ENCODE results near the gene VTA1. TPM values are rescaled to one million over a fixed set of nuclear protein-coding genes. Genes with fewer than 3 reads are reported as not detected.
"Not testable (repeated sequence)": the region's sequence is repeated elsewhere in the genome, so short reads cannot be mapped to it uniquely, and the experiment has no call there.

Gene VTA1
- total RNA-seq, 1 experiment from 2014 or later = 83.5 TPM

DNA sequence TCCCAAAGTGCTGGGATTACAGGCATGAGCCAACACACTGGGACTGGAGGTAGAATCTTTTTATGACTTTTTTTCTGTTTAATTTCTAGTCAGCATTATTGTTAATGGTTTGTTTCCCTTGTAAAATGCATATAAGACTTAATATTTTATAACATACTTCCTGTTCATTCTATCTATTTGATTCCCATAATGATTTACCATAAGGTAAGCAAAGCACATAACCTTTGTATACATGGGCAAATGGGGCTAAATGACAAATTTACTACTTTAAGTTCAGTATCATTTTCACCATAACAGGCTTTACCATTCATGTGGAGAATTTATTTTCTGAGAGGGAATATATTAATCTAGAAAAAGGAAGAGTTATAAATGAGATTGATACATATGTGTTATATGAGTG lies 24.3 kb downstream of the VTA1 start:
- DNase-seq (ENCODE audit: low read depth) = no peak

DNA sequence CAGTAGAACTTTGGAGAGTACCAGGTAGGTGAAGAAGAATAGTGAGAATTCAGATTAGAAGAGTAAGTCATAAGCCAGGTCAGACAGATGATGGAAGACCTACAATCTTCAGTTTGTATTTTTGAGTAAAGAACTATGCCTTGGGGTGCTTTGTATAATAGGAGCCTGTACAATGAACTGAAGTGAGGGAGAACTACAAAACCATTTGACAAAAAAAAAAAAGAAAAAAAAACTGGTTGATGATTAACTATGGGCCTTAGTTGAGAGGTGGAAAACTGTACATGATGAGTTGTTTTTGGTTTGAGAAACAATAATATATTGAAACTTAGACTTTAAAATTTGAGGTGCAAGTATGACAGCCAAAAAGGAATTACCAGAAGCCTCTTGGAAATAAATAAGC lies 25.7 kb downstream of the VTA1 start:
- DNase-seq (ENCODE audit: low read depth) = no peak

DNA sequence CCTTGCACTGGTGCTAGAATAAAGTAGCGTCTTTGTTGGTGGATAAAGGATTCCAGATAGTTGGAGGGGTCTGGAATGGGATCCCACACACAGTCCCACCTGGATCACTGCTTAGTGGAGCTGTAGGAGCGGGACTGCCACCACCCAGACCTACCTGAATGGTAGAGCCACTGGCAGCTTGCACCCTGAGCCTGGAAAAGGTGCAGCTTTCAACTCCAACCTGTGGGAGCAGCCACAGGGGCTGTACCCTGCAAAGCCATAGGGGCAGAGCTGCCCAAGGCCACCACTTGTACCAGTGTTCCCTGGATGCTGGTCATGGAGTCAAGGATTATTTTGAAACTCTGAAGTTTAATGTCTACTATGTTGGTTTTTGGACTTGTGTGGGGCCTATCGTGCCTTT lies 26.9 kb downstream of the VTA1 start:
- DNase-seq (ENCODE audit: low read depth) = no peak

DNA sequence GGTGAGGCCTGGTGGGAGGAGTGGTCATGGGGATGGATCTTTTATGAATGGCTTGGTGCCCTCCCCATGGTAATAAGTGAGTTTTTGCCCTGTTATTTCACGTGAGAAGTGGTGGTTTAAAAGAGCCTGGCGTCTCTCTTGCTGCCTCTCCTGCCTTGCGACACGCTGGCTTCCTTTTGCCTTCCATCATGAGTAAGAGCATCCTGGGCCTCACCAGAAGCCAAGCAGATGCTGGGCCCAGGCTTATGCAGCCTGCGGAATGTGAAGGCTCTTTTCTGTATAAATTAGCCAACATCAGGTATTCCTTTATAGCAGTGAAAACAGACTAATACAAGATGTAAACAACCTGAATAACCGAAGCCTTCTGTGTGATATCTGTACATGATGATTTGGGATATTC lies 27.6 kb downstream of the VTA1 start:
- no peak for DNase-seq (ENCODE audit: low read depth)

DNA sequence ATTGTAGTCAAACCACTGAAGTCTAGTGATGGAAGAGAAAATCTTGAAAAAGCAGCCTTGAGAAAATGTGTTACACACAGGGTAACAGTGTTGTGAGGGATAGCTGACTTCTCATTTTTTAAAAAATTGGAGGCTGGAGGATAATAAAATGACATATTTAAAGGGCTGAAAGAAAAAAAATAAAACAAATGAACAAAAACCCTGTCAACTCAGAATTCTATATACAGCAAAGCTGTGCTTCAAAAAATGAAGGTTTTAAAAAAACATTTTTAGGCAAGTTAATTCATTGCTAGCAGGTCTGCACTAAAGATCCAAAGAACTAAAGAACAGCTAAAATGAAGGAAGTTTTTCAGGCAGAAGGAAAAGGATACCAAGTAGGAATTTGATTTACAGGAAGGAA lies 31.1 kb downstream of the VTA1 start:
- DNase-seq (ENCODE audit: low read depth) = no peak

DNA sequence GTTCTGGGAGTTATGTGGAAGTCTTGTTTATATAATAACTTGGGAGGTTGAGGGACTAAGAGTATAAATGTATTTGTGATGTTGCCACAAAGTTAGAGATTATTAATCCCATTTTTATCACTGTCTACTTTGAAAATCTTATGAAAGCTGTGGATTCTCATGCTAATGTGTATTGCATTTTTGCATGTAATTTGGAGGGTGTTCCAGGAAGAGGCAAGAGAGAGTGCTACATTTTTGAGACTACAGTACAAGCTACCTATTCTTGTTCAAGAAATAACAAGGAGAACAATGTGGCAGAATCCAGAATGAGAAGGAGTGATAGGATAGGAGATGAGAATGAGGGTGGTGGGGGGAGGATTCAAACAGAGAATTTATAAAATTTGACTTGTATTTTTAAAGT lies 34.9 kb downstream of the VTA1 start:
- DNase-seq (ENCODE audit: low read depth) = no peak

DNA sequence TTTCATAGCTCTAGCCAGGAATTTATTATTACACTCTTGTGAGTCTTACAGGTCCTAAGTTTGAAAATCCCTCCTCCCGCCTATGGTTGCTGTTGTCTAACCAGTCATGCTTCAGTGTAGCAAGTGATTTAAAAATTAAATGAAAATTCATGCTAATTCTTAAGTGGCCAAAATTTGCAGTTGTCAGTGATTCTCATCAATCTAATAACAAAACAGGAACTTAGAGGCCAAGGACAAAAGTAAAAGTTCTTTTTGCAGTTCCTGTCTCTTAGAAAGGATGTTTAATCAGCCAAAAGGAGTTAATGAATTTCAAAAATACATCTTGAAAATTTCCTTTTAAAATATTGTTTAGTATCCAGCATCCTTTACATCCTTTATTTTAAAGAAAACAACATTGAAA lies 36.3 kb downstream of the VTA1 start:
- DNase-seq (ENCODE audit: low read depth) = no peak

DNA sequence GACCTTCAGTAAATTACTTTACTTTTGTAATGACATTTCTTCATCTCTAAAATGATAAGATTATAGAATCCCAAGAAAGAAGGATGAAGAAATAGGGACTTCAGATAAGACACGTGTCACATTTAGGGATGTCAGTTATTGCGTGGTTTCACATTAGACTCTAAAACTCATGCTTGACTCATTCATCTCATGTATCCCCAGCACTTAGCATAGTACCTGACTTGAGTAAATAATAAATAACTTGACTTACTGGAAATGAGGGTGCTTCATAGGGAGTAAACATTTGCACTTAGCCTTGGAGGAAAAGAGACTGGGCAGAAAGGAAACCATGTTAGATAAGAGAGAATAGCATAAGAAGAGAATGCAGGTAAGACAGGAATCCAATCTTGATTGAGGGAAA lies 37.2 kb downstream of the VTA1 start:
- DNase-seq (ENCODE audit: low read depth) = no peak

DNA sequence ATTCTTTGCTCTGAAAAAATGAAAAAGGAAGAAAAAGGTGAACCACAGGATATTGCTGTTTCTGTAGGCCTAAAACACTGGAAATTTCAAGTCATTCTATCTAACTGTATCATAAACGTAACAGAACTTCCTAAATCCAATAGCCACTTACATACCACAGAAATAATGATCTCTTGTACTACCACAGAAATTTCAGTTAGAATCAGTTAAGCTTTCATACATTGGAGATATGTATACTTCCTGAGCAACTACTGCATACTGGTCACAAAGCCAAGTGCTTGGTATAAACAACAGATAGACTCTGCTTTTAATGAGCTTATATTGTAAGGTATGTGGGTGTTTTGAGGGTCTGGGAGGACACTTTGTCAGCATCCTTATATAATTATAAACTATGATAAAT lies 38.6 kb downstream of the VTA1 start:
- no peak for DNase-seq (ENCODE audit: low read depth)

DNA sequence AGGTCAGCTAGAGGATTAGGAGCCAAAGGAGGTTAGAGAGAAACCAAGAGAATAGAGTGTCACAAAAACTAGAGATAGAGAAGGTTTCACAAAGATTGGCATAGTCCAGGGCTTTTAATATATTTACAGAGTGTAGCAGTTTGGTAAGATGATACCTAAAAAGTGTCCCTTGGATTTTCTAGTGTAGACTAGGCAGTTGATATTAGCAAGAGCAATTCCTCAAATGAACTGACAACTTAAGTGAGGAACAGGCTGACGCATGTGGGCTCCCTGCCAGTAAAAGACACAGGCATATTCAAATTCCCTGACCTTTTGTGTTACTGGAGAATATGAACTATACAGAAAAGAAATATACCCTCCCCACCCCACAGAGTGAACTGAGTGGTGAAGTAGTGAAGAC lies 40.1 kb downstream of the VTA1 start:
- DNase-seq (ENCODE audit: low read depth) = peak; percentile 3

DNA sequence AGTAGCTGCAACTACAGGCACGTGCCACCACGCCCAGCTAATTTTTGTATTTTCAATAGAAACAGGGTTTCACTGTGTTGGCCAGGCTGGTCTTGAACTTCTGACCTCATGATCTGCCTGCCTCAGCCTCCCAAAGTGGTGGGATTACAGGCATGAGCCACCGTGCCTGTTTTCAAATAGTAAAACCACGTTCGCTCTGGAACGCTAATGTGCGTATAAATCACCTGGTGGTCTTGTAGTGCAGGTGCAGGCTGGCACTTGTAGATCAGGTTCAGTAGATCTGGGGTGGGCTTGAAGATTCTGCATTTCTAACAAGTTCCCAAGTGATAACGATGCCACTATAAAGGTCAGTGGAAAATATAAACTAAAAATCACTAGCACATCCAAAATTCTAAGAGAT lies 41.3 kb downstream of the VTA1 start:
- DNase-seq (ENCODE audit: low read depth) = not testable (repeated sequence)

DNA sequence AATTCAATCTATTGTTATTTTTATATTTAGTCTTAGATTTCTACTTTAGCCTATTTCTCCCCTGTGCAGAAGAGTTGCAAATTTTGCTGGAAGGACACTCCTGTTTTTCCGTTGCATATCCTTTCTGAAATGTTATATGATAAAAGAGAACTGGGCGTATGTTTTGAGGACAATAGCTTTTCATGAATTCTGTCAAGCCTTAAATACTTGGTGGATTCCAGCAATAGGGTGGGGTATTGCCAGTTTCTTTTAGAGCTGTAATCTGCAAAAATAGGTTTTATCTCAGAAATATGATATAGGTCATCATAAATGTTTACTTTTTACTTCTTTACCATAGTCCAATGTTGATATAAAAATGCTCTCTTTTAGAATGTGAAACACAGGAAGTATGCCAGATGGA lies 42.0 kb downstream of the VTA1 start:
- no peak for DNase-seq (ENCODE audit: low read depth)

DNA sequence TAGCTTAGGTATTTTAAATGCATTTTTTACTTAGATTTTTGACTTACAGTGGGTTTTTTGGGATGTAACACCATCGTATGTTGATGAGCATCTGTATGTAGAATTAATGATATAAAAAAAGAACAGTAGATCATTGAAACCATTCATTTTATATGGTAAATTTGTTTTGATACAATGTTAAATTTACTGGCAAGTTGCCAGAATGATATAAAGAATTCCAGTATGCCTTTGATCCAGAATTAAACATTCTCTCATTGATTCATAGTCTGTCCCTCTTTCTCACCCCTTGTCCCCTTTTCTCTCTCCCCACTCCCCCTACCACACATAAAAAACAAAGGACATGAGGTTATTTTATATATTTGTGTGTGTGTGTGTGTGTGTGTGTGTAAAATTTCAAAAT lies 45.3 kb downstream of the VTA1 start:
- DNase-seq (ENCODE audit: low read depth) = no peak

DNA sequence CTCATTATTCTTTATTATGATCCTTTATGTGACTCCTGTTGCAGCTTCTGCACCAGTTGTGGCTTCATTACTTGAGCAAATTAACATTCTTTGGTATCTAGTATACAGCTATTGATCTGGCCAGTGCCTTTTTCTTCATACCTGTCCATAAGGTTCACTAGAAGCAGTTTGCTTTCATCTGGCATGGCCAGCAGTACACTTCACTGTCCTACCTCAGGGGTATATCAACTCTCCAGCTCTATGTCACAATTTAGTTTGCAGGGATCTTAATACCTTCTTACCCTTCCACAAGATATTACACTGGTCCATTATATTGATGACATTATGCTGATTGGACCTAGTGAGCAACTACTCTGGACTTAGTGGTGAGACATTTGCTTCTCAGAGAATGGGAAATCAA lies 46.6 kb downstream of the VTA1 start:
- no peak for DNase-seq (ENCODE audit: low read depth)

DNA sequence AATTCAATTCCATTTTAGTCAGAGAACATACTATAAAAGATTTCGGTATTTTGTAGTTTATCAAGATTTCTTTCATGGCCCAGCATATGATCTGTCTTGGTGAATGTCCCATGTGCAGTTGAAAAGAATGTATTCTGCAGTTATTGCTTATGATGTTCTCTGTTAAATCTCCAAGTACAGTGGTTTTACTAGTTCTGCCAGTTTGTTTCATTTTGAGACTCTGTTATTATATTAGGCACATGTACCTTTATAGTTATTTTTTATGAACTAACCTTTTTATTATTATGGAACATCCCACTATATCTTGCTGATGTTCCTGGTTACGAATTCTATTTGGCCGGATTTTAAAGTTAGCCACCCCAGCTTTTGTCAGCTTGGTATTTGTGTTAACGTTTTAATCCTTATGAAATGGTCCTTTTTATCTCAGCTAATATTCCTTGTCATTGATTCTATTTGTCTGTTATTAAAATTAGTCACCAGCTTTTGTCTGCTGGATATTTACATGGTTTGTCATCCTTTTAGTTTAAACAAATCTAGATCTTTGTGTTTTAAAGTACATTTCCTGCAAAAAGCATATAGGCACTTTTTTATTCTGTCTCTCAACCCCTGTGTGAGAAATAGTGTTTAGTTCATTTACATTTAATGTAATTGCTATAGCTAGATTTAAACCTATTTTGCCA lies 48.9 kb downstream of the VTA1 start:
- no peak for DNase-seq (ENCODE audit: low read depth)

DNA sequence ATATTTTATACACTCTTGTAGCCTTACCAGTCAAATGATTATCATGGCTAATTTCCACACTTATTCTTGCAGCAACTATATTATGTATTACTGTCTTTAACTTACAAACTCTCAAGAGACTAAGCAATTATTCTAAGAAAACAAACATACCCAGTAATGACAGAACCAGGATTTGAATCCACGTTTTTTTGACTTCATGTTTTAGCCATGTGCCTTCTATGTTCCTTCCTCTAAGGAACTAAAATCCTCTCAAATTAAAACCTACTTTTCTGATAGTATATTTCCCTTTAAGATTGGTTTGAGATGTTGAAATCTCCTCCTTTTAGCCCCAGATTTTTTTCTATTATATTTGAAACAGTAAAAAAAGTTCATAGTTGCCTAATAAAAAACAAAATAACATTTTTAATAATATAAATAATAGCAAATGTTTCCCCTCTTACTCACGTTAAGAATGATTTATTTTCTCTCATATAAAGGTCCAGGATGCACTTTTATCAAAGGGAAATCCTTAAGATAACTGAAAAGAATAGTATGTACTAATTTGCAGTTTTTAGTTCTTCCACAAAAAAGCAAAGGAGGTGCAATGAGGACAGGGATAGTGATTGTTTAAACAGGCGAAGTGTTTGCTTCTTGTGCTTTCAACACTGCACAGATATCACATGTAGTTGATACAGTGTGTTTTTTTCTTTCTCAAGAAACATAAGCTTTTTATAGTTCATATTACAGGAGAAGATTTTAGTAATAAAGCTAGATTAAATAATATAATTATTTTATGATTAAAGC lies 54.0 kb downstream of the VTA1 start:
- no peak for DNase-seq (ENCODE audit: low read depth)

DNA sequence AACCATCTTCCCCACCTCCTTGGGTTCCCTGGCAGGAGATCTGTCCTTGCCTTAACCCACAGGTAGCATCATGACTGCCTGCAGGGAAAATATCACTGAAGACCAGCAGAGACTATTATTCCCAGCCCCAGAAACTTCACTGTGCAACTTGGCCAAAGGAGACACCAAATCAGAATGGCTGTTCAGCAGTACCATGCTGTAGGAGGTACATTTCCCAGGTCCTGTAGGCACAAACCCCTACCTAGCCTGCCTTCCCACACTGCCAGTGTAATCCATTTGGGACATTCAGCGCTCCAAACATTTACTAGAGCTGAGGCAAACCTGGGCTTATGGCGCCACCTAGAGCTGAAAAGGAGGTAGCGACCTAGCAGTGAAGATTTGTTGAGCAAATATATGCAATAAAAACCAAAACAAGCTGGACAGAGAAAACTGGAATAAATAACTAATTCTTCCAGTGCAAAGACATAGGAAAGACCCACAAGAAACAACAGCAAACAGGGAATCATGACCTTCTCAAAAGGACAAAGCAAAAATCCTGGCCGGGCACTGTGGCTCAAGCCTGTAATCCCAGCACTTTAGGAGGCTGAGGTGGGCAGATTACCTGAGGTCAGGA lies 60.3 kb downstream of the VTA1 start:
- DNase-seq (ENCODE audit: low read depth) = peak; percentile 36

DNA sequence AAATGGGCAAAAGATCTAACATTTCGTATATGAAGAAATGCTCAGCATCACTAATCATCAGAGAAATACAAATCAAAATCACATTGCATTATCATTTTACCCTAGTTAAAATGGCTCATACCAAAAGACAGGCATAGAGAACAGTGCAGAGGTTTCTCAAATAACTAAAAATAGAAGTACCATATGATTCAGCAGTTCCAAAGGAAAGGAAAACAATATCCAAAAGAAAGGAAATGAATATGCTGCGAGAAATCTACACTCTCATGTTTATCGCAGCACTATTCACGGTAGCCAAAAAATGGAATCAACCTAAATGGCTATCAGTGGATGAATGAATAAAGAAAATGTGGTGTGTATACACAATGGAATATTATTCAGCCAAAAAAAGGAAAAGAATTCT lies 63.5 kb downstream of the VTA1 start:
- peak; percentile 10 for DNase-seq (ENCODE audit: low read depth)

DNA sequence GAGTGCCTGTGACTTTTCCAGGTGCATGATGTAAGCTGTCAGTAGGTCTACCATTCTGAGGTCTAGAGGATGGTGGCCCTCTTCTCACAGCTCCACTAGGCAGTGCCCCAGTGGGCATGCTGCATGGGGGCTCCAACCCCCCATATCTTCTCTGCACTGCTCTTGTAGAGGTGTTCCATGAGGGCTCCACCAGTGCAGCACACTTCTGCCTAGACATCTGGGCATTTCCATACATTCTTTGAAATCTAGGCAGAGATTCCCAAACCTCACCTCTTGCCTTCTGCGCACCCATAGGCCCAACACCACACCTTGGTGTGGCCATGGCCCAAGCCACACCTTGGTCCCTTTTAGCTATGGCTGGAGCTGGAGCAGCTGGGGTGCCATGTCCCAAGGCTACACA lies 66.3 kb downstream of the VTA1 start:
- no peak for DNase-seq (ENCODE audit: low read depth)

DNA sequence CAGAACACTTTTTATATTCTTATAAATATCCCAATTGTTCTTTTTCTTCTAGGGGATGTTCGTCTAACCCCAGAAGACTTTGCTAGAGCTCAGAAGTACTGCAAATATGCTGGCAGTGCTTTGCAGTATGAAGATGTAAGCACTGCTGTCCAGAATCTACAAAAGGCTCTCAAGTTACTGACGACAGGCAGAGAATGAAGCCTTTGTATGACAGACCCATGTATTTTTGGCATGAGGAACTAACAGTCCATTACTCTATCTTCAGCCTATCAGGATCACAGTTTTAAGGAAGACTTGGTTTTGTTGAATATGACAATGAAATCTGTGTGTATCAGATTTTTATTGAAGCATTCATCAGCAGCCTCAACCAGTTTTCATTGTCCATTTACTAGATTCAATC lies 71.4 kb downstream of the VTA1 start:
- no peak for DNase-seq (ENCODE audit: low read depth)

DNA sequence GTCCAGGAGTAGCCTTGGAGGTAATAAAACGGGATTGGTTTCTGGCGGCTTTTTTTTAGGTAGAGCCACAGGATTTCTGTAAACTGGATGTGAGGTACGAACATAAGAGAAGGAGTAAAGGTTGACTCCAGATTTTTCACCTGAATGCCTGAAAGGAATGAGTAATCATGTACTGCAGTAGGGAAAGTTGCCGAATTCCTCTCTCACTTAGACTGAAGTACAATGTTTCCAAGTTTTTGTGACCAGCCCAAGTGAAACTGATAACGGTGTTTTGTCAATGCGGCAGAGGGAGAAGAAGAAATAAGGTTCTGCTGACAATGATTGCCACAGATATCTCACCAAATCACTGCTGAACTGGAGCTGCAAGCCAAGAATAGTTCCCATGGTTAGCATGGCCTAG lies 75.0 kb downstream of the VTA1 start:
- DNase-seq (ENCODE audit: low read depth) = no peak

DNA sequence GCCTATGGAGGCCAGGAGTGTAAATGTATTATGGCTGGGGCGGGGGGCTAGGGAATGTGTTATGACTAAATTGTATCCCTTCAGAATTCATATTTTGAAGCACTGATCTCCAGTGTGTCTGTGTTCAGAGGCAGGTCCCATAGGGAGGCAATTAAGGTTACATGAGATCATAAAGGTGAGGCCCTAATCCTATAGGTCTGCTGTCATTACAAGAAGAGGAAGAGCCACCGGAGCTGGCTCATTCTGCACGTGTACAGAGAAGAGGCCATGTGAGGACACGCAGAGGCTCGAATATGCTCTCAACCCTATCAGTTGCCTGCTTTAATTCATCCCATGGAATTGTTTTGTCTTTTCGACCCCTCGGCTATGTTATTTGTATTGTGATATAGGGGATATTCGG lies 76.9 kb downstream of the VTA1 start:
- no peak for DNase-seq (ENCODE audit: low read depth)

DNA sequence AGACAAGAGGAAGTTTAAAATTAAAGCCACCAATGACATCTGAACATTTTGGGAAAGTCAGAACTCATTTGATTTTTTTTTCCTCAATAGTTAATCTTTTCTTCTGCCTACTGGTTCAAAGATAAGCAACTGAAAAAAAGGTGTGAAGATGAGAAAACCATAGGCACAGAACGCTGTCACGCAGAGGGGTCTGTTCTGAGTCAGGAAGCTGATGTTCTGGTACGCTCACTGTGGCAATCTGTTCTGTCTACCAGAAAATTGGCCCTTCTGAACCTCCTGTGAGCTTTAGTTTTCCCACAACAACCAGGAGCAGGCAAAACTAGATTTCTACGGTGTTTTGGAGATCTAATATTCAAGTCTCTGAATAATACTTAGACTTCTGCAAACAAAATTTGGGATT lies 78.1 kb downstream of the VTA1 start:
- no peak for DNase-seq (ENCODE audit: low read depth)
